ENCODE data around the gene ZNF800.
A peak's percentile ranks its signal among the peaks of the same experiment; 100 is the strongest.
"Not testable (repeated sequence)": the region's sequence is repeated elsewhere in the genome, so short reads cannot be mapped to it uniquely, and the experiment has no call there.

ZNF800 gene, protein sequence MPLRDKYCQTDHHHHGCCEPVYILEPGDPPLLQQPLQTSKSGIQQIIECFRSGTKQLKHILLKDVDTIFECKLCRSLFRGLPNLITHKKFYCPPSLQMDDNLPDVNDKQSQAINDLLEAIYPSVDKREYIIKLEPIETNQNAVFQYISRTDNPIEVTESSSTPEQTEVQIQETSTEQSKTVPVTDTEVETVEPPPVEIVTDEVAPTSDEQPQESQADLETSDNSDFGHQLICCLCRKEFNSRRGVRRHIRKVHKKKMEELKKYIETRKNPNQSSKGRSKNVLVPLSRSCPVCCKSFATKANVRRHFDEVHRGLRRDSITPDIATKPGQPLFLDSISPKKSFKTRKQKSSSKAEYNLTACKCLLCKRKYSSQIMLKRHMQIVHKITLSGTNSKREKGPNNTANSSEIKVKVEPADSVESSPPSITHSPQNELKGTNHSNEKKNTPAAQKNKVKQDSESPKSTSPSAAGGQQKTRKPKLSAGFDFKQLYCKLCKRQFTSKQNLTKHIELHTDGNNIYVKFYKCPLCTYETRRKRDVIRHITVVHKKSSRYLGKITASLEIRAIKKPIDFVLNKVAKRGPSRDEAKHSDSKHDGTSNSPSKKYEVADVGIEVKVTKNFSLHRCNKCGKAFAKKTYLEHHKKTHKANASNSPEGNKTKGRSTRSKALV

GRCh38 chr7:127392566-127393367, at the start of gene ZNF800:
Gene ZNF800, minus strand, starts transcription at chr7:127392708. Its CDS starts 1,151 bp downstream, at chr7:127391557.
- peak; percentile 68 for DNase-seq

GRCh38 chr7:127440206-127440605, 47.7 kb upstream of the ZNF800 start:
- no peak for DNase-seq

- peak; percentile 20 for DNase-seq
Observed at GRCh38 chr7:127438836-127439235, 46.3 kb upstream of the ZNF800 start.

DNA sequence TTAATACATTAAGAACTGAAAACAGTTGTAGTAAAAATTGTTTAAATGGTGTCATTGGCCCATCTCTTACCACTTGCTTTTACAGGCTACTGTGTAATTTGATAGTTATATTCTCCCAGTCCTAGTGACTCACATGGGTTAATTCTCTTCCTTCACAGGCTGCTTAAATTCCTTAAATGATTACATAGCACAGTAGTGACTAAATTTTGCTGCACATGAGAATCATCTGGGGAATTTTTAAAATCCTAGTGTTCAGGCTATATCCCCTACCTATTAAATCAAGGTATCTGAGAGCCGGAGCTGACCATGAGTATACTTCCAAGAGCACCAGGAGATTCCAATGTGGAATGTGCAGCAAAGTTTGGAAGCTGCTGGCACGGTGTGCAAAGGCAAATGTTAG, 45.3 kb upstream of the ZNF800 start:
- DNase-seq, result peak; percentile 70

DNA sequence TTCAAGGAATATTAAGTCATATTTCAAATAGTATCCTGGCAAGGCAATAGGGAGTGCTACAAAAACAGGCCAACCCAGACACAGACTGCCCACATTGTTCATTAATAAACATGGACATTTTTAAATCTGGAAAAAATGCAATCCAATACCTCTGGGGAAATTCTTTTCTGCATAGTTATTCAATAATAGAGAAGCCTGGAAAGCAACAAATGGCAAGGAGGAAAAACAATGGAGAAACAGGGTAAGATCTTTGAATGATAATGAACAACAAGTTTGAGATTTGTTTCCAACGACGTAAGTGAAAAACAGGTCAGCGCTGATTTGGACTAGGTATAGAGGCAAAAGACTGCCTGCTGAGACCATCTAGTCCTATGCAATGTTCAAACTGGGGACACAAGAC, 44.7 kb upstream of the ZNF800 start:
- no peak for DNase-seq

GRCh38 chr7:127429281-127429680, 36.8 kb upstream of the ZNF800 start:
- DNase-seq, result not testable (repeated sequence)

- DNase-seq, result no peak
Observed at GRCh38 chr7:127419196-127419595, 26.7 kb upstream of the ZNF800 start.

DNA sequence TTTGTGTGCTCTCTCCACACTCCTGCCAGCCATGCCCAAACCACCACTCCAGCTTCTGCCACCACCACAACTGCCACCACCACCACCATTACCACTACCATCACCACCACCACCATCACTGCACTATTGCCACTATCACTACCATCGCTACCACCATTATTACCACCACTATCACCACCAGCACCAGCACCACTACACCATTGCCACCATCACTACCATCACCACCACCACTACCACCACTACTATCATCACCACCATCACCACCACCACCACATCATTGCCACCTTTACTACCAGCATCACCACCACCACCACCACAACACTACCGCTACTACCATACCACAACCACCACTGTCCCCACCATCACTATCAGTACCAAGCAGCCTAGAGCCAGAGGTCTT, 26.0 kb upstream of the ZNF800 start:
- DNase-seq, result no peak

DNA sequence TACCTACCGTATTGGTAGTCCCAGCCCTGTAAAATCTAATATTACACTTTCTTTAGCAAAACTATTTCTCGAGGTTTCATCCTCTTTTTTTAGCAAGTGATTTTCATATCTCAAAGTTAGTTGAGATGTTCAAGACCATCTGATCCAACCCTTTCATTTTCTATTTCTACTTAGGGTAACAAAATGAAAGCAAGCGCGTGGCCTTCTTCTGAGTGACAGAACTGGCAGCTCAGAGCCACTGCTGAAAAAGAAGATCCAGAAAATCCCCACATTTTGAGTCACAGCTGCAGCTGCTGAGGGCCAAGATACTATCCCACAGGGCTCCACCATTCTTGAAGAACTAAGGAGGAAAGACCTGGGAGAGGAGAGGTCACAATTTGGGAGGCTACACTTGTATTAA, 24.8 kb upstream of the ZNF800 start:
- no peak for DNase-seq

GRCh38 chr7:127415060-127415742, 22.7 kb upstream of the ZNF800 start:
- DNase-seq, result no peak

DNA sequence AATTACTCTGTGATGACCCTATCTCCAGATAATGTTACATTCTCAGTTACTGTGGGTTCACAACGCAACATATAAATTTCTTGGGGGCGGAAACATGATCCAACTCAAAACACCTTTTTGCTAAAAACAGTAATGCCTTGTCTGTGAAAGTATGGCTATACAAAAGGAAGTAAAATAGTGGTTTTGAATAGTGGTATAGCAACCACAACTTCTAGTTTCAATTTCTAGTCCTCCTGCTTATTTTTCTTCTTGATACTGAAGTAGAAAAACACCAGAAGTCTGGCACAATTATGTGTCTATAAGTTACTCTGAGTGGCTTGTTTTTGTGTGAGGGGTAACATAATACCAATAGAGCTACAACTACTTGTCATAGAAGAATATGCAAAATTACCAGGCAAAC, 21.5 kb upstream of the ZNF800 start:
- no peak for DNase-seq

GRCh38 chr7:127413326-127413725, 20.8 kb upstream of the ZNF800 start:
- DNase-seq, result no peak

- no peak for DNase-seq
Observed at GRCh38 chr7:127411176-127411575, 18.7 kb upstream of the ZNF800 start.

- no peak for DNase-seq
Observed at GRCh38 chr7:127409629-127410028, 17.1 kb upstream of the ZNF800 start.

DNA sequence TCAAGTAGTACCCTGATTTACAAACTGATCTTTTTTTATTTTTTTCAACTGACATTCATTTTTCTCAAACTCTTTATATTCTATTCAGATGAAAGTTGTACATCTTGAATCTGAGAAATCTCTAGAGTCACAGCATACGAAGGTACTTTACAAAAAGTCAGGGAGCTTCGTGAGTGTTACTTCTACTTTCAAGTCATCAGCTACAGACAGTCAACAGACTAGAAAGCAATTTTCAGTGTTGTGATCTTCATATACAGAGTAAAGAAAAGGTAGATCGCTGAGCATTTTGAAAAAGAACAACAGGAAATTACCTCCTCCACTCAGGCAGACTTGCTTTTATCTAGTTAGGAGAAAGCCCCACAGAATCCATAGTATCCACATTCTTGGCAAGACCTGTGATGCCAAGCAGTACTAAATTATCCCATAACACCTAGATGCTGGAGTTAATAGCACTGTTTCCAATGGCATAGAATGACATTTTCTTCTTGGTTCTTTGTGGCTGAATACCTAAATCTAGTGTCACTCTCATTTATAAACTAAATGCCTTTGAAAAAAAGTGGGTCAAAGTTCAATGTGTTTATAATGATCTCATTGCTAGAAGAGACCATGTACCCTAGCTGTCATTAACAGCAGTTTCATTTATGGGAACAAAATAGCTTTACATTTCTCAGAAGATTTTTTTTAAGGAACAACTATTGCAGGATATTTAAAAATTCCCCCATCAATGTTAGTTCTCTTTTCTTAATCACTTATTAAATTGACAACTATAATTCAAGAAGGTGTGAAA, 12.0 kb upstream of the ZNF800 start:
- DNase-seq, result no peak

GRCh38 chr7:127396184-127396583, 3.7 kb upstream of the ZNF800 start:
- DNase-seq, result peak; percentile 14

GRCh38 chr7:127395104-127395503, 2.6 kb upstream of the ZNF800 start:
- not testable (repeated sequence) for DNase-seq

DNA sequence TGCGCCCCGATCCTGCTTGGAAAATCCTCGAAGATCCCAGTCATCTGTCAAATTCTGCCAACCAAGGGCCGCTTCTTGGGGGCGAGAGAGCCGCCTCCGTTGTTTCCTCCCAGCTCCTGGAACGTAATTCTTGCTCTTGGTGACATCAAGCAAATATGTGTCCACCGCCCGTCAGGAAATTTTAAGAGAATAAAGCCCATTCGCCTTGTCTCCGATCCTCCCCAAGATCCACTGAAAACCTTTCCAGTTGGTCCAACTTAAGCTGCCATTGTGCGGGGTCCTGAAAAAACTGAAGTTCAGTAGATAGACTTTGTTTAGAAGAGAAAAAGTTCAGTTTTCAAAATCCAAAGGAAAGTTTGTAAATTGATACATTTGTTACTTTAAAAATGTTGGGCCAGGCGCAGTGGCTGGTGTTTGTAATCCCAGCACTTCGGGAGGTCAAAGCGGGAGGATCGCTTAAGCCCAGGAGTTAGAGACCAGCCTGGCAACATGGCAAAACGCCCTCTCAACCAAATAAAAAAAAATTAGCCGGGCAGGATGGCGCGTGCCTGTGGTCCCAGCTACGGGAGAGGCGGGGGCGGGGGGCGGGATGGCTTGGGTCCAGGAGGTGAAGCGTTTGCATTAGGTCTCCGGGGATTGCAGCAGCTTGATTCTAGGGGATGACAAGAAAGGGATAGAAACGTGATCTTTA, 1.0 kb upstream of the ZNF800 start:
- DNase-seq, result no peak

DNA sequence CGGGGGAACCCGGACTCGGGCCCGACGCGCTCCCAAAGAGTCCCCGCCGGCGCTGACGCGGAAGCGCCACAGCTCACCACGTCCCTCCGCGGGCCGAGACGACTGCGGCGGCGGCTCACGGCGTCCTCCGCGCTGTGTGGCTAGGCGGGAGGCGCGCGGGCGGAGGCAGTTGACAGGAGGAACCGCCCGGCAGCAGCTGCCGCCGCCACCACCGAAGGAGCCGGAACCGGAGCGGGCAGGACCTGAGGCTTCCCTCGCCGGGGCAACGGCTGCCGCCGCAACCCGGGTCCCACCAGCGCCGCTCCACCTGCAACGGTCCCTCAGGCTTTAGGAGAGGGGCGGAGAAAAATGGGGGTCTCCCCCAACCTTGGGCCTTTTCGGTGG, 334 bp downstream of the ZNF800 start:
- DNase-seq, result peak; percentile 57

GRCh38 chr7:127391591-127392181, 822 bp downstream of the ZNF800 start:
- DNase-seq, result peak; percentile 12
